Activated CD8-positive, alpha-beta memory T cell treated with anti-CD3 and anti-CD28 coated beads for 48 hours (primary cell): ENCODE measurements around the gene SIM1.

Experiments used
- DNase-seq, 3 experiments: peaks; one replicate each; pipeline ENCODE4 v3.0.0-alpha.2; 2020; ENCODE audit warnings: low read depth in 2 of 3, low spot score in 2 of 3

SIM1 gene

DNA sequence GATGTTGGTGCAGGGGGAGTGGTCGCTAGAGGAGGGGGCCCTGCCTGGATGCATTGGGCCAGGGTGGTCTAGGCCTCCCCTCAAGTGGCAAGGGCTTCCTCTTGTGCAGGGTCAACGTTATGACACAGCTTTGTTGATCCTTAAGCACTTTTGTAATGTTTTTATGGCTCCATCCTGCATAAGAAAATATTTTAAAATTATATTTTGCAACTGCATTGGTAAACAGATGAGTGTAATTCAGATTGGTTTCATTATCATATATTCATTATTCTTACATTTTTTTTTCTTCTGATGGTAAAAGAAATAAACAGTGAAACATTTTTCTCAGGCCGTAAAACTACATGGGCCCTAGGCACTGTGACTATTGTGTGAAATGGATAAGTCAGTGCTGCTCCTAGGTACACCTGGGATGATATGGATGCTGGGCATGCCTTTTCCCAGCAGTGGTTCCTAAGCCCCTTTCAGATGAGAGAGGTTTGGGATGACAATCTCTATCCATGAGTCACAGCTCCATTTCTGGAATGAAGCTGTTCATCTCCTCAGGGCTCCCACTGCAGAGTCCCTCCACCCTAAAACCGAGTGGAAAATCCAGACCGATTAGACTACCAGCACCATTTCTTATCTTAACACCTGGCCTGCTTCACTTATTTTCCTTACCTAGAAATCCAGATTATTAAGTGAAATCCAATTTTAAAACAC, 5.8 kb upstream of the SIM1 start:
- no peak for DNase-seq

DNA sequence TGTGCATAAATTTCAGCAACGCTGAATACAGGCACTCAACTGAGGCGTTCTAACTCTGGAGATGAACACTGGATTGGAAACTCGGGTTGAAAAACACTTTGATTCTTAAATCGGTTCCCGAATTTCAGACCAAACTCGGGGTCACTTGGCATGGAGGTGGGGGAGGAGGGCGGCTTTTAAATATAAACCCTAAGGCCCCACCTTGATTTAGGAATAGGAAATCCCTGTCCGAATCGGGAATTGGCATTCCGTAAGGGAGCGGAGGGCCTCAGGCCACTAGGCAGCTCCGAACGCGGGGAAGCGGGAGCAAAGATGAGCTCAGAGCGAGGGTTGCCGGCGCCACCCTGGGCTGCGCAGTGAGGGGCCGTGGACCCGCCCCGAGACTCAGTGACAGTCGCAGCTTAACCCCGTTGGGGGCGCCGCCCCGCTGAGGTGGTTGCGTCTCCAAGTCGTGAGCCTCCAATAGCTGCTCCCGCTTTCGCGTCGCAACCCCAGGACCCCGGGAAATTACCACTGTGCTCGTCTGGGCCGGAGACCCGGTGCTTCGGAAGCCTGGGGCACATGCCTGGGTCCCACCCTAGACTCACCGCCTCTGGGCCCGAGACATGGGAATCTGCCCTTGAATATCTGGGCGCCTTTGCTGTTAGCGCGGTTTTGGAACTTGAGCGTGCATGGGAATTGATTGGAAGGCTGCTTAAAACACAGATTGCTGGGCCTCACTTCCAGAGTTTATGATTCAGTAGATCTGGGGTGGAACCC, 4.6 kb upstream of the SIM1 start:
- no peak for DNase-seq

DNA sequence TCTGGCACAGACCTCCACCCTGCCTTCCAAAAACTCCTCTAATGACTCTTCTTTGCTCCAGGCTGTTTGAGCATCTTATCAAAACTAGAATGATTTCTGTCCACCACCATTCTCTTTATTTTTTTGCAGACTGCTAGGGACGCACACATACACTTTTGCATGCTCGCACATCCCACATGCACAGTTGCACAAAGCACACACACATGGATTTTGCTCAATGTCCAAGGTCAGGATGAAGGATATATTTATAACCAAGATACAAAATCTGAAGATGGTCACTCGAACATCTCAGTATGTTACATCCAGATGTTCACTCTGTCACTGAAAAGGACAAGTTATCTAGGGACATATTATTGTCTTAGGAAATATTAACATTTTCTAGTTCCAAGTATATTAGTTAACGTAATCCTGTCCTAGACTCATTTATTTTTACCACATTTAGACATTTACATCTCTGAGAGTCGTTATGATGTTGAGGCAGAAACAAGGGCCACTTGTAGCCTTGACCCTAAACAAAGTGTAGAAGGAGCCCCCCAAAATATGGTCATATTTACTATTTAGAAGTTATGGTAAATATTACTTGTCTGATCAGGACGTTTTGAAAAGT, 3.4 kb upstream of the SIM1 start:
- DNase-seq = no peak

GRCh38 chr6:100467129-100468015, 2.7 kb upstream of the SIM1 start:
- no peak for DNase-seq

DNA sequence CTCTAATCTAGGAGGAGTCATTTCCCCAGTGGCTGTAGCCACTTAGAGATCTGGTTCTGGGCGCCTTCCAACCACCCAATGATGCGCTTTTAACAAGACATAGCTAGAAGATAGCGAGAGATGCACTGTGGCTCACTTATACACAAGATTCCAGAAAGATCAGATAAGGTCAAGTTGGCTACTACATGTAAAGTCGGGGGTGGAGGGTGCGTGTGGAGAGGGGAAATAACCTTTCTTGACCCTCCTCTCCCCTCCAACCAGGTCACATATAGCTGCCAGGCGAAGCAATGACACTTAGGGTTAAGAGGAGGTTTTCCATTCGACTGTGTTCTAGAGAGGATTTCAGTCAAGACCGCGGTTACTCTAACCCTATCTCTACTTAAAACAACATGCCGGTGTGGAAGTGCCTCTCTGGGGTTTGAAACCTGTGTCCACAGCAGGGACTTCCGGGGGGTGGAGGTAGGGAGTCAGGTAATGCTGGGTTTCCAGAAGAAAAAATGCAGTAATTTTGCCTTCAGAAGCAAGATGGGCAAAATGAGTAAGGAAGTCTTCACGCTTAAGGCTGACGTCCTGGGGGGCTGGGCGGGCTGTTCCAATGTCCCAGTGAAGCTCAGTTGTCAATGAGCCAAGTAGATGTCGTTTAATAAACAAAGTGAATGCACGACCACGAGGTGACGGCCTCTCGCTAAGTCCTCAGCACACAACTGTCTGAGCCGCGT, 1.8 kb upstream of the SIM1 start:
- DNase-seq = no peak

GRCh38 chr6:100465701-100466409, 1.1 kb upstream of the SIM1 start:
- no peak for DNase-seq

DNA sequence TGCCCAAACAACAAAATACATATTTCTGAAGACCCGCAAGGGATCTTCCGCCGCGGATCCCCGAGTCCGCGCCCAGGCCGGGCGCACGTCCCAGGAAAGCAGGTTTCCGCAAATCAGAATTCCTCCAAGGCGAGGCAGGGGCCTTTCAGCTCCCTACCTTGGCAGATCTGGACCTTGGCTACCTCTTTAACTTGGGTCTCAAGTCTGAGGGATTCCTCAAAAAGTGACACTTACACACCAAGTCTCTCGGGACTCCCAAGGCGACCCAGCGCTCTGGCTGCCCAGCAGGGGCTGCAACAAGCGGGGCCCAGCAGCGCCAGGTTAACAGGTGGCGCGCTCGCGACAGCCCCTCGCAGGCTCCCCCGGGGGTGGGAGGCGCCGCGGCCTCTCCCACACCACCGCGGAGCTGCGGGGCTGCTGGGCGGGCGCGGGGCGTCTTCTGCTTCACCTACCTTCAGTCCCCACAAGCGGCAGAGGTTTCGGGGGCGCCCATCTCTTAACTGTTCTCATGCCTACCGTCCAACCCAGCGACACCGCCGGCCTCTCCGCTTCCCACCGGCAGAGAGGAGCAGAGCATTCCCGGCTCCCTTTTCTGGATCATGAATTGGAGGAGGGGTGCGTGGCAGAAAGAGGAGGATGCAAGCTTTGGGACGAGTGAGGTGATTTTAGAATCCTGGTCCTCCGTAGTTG, 414 bp downstream of the SIM1 start:
- no peak for DNase-seq

- no peak for DNase-seq
Observed at GRCh38 chr6:100463630-100464161, 1.0 kb downstream of the SIM1 start.

DNA sequence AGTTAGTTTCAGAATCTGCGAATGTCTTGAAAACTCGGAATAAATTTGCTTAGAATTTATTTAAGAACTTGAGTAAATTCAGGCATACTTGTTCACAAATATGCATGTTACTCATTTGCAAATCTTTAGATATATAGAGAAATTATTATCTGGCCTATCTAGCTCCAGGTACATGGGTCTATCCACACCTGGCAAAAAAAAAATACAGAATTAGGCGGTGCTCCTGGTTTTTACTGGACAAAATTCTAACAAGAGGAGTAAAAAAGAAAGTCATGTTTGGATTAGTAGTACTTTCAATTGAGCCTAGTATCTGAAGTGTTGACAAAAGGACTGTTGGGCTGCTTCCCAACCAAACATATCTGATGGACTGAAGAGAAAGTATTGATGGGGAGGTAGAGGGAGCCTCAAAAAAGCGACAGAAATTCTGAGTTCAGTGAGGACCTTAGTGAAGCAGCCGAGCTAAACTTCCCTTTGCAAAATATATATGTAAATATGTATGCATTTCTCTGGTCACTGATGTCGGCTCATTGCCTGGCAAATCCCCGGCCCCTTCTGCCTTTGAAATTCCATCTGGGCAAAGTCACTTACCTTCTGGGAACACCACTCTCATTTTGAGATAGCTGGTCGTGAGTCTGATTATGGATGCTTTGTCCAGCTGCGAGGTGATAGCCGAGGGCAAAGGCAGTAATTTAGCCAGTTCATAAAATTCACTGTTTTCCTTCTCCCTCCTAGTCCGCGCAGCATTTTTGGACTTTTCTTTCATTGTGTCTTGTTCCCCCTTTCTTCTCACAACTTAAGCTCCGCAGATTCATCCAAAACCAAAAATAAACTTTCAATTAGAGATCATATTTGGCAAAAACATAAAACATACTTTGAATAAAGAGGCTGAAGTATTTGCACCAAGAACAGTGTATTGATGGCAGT, 1.8 kb downstream of the SIM1 start:
- no peak for DNase-seq

DNA sequence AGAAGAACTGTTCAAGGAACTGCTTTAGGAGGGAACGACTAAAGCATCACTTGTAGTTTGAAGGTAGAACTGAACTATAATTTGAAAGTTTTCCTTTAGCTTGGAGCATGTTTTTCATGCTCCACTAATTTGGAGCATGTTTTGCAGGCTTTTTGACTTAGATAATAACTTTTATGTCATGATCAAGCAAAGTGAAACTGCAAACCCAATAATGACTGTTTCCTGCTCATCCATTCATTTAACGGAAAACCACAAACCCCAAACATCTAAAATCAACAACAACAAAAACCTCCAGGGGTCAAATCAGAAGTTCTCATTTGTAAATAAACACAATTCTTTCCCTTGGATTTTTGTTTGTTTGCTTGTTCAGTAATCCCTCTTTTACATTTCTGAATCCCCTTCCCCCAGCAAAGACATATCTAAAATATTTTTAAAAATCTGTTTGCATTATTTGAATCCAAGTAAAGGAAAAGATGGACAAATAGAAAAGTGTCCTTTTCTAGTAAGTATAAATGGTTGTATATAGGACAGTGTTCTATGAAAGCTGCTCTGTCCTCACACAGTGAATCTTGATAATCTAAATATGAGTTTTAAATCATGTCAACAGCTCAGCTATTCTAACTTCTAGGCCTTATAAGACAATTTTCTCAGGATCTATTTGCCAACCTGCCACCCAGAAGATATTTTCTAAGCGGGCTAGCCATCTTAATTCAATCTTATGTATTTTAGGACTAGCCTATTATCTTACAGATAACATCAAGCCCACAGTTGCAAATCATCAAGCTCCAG, 2.6 kb downstream of the SIM1 start:
- DNase-seq = no peak

DNA sequence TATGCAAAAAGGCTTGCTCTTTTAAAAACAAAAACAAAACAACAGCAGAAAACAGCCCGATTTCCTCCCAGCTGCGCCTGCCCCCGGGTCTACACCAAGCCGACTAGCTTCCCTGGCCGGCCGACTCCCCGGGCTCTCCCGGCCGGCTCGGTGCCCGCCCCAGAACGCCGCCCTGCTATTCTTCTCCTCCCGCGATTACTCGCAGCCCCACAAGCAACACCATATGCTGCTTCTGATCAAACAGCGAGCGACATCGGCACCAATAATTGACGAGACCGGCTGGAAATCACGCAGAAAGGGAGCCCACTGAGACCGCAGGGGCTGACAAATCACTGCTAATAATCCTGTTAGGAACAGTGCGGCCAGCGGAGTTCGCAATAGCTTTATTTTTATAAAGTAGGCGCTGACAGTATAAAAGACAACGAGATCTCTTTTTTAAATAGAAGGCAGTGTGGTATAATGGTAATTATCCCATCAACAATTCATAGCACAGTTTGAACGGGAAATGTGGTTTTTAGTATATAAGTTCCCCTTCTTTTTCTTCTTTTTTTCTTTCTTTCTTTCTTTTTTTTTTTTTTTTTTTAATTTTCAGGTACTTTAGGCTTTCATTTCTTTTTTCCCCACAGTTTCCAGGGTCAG, 3.3 kb downstream of the SIM1 start:
- DNase-seq = no peak

- no peak for DNase-seq
Observed at GRCh38 chr6:100460650-100461204, 4.0 kb downstream of the SIM1 start.

GRCh38 chr6:100459592-100460184, 5.0 kb downstream of the SIM1 start:
- no peak for DNase-seq

DNA sequence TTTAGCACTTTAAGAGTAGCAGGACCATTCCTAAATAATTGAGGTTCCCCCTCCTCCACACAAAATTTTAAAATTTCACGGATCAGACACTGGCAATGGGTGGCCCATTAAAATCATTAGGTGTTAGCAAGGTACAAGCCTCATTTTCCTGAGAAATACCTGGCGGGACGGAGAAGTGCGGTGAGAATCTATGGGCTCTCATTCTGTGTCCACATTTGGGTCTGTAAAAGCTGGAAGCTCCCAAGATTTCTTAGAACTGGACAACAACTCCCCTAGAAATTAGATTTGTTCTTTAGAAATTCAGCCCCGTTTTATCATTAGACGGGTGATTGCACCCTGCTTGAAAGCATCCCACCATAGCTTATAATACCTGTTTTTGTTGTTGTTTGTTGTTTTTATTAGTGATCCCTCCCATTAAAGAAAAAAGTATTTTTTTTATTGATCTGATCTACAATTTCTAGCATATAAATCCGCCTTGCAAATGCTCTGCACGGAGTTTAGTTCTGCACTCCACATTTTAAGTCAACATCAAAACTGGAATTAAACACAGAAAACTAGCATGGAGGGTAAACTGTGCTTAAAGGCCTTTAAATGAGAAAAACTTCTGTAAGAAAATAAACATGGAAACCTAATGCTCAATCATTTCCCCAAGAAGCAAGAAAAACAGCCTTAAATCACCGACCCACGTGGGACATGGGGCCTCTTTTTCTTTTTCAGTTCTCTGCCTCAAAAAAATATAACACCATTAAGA, 5.7 kb downstream of the SIM1 start:
- DNase-seq = no peak

- DNase-seq = no peak
Observed at GRCh38 chr6:100457311-100457990, 7.3 kb downstream of the SIM1 start.
